ENCODE measurements around the gene NUP43.

DNA sequence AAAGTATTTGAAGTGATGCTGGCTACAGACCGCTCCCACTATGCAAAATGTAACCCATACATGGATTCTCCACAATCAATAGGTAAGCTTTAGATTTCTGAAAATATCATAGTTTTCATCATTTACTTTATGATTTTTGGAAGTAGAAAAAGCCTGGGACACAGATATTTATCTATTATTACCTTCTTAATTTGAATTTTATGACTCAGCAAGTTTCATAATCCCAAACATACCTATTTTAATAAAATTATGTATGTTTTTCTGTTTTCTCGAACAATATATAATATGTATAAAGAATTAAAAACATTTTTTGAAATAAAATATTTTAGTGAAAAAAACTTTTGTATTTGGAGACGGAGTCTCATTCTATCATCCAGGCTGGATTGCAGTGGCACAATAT, 24.9 kb upstream of the NUP43 start:
- TF ChIP-seq, protein P1, sequence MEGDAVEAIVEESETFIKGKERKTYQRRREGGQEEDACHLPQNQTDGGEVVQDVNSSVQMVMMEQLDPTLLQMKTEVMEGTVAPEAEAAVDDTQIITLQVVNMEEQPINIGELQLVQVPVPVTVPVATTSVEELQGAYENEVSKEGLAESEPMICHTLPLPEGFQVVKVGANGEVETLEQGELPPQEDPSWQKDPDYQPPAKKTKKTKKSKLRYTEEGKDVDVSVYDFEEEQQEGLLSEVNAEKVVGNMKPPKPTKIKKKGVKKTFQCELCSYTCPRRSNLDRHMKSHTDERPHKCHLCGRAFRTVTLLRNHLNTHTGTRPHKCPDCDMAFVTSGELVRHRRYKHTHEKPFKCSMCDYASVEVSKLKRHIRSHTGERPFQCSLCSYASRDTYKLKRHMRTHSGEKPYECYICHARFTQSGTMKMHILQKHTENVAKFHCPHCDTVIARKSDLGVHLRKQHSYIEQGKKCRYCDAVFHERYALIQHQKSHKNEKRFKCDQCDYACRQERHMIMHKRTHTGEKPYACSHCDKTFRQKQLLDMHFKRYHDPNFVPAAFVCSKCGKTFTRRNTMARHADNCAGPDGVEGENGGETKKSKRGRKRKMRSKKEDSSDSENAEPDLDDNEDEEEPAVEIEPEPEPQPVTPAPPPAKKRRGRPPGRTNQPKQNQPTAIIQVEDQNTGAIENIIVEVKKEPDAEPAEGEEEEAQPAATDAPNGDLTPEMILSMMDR (IDR thresholded peaks at IDR 0.05; ENCODE audit: low read depth, low read length), result no peak
- TF ChIP-seq EZH2phosphoT487 (IDR thresholded peaks at IDR 0.05; ENCODE audit: low read depth), result no peak

Data from OCI-LY3 (cell line).